Activated T-cell treated with anti-CD3 and anti-CD28 coated beads for 4 hours (primary cell): Measurements from ENCODE around the gene SNRPD2.
A peak's percentile ranks its signal among the peaks of the same experiment; 100 is the strongest.
"Not testable (repeated sequence)": the region's sequence is repeated elsewhere in the genome, so short reads cannot be mapped to it uniquely, and the experiment has no call there.

Experiments
- DNase-seq: peaks from one replicate; pipeline ENCODE4 v3.0.0-alpha.2; 2020

SNRPD2 gene

DNA sequence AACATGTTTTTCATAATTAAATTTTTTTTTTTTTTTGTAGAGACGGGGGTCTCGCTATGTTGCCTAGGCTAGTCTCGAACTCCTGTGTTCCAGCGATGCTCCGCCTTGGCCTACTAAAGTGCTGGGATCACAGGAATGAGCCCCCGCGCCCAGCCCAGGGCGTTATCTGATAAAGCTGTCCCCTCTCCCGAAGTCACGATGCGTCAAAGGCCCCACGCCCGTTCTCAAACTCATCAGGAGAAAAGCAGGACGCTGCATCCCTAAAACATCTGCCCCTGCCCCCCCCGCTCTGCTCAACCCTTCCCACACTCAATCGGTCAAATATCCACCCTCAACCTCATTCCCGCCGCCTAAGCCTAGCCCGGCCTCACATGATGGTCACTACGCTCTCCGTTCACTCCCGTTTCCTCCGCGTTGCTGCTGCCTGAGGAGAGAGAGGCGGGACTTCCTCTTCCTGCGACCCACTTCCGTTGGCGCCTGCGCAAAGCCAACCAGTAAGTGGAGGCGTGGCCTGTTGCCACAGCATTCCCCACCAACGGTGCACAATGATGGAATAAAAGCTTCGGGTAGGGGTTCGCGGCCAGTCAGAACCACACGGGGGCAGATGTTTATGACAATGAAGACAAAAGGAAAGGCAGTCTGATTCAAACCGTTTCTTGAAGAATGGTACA is at the start of gene SNRPD2:
Gene SNRPD2 (minus strand): TSS at position 438 of the 671 bp plus-strand sequence. CDS start 65 bp downstream, at position 373.
- peak; percentile 92 for DNase-seq

DNA sequence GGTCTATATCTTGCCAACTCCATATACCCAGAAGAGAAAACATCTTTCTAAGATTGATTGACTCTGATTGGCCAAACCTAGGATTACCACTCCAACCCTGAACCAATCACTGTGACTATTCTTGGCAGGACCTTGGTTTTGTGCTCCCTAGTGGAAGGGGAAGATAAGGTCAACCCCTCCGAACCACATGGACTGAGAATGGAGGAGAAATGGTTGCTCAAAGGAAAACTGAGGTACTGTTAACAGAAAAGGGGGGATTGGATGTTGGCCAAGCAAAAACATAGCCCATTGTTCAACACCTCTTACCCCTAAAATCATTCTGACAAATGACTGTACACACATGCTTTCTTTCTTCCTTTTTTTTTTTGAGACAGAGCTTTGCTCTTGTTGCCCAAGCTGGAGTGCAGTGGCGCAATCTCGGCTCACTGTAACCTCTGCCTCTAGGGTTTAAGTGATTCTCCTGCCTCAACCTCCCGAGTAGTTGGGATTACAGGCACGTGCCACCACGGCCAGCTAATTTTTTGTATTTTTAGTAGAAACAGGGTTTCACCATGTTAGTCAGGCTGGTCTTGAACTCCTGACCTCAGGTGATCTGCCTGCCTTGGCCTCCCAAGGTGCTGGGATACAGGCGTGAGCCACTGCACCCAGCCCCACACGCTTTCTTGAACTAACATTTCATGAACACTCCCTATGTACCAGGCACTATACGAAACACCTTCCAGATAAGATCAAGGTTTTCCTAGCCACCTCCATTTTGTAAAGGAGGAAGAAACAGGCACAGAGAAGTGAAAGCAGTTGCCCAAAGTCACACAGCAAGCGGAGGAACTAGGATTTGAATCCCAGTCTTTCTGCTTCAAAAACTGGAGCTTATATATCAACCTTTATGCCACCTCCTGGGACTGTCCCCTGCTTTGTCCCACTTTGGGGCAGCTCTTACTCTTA is 48.0 kb upstream of the SNRPD2 start:
- DNase-seq: no peak

DNA sequence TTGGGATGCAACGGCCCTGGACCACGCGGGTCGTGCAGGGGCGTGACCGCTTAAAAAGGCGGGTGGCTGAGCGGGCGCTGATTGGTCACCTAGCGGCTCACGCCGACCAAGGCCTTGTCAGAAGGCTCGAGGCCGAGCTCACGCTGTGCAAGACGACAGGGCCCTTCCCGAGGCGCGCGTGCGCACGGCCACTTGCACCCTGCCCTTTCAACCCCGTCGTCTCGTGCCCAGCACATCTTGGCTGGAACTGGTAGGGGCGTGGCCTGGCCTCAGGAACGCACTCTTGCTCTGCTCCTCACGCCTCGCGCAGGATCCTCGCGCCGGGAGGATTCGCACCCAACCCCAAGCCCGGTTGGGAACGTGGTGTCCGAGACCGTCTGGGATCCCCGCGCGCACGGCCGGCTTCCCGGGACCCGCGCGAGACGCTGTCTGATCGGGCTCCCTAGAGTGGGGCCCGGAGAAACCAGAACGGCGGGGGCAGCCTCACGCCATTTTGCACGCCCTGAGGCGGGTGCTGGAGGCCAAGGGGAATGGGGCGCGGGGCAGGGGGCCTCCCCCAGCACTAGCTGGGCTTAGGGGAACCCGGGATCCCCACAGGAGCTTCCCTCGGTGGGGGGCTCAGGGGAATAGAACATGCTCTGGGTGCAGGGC is 41.5 kb upstream of the SNRPD2 start, which contains the start of gene MEIOSIN:
Gene MEIOSIN (plus strand): TSS at position 280 of the 651 bp plus-strand sequence. CDS start 1,938 bp downstream, outside the sequence.
- no peak for DNase-seq

DNA sequence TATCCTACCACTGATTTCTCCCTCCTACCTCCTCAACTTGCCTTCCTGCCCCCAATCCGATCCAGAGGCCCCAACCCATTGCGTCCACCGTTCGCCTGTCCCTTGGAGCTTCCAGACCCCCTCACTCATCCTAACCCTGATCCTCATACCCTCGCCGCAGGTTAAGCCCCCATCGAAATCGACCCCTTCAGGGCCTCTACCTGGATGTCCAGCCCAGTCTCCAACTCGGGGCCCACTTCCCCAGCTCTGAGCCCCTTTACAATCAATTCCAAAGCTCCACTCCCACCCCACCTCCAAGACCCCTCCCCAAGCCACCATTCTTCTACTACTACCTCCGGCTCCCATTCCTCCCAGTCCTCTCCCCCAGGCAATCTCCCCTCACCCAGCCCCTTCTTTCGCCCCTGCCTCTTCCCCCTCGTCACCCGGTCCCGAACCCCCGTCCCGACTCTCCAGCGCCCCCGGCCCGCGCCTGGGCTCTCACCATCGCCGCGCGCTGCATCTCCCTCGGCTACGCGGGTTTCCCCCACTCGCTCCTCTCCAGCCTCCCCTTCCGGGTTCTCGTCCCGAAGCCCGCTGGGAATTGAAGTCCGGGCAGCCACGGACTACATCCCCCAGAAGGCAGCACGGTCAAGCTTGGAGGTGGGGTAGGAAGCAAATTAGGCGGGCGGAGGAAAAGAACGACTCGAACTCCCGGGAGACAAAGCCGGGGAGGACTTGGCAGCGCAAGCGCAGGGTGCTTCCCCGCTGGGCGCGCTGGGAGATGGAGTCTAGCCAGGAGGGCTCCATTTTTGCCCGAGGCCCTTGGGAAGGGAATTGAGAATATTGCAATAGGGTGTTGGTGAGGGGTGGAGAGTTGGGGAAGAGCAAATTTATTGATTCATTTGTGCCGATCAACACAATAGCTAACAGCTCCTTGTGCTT is 38.9 kb upstream of the SNRPD2 start, which contains the start of gene FBXO46:
Gene FBXO46 (minus strand): TSS at position 529 of the 921 bp plus-strand sequence. CDS start 17,401 bp downstream, outside the sequence.
- peak; percentile 93 for DNase-seq

GRCh38 chr19:45729800-45730290 is 38.1 kb upstream of the SNRPD2 start:
- DNase-seq: no peak

DNA sequence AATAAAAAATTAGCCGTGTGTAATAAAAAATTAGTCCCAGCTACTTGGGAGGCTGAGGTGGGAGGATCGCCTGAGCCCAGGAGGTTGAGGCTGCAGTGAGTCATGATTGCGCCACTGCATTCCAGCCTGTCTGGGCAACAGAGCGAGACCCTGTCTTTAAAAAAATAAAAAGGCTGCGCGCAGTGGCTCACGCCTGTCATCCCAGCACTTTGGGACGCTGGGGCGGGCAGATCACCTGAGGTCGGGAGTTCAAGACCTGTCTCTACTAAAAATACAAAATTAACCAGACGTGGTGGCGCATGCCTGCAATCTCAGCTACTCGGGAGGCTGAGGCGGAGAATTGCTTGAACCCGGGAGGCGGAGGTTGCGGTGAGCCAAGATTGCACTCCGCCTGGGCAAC is 36.9 kb upstream of the SNRPD2 start:
- DNase-seq: not testable (repeated sequence)

DNA sequence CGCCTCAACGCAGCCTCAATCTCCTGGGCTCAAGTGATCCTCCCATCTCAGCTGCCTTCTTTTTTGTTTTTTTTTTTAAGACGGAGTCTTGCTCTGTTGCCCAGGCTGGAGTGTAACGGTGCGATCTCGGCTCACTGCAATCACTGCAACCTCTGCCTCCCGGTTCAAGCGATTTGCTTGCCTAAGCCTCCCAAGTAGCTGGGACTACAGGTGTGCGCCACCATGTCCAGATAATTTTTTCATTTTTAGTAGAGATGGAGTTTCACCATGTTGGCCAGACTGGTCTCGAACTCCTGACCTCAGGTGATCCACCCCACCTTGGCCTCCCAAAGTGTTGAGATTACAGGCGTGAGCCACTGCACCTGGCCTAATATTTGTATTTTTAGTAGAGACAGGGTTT is 28.3 kb upstream of the SNRPD2 start:
- DNase-seq: not testable (repeated sequence)

DNA sequence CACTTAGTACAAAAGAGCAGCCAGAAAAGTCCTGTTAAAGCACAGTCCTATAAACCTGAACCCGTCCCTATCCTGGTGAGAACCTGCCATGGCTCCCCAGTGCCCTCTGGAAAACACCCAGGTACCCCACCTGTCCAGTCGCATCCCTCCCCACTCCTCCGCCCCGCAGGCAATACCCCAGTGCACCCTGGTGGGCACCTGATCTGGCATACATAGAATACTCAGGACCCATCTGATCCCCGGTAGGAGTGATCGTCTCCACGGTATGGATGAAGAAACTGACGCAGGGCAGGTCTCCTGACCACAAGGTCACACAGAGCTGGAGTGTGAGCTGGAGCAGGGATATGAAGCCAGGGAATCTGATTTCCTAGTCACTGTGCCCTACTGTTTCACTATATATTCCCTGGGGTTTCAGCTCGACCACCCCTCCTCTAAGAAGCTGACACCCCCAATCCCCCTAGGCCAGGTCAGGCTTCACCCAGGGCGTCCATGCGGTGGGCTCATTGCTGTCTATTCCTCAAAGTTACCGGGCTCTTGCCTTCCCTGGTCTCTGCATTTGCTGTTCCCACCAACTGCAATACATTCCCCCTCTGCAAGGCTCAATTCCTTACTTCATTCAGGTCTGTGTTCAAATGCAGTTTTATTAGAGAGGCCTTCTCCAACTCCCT is 26.4 kb upstream of the SNRPD2 start:
- no peak for DNase-seq

GRCh38 chr19:45717131-45717982 is 25.6 kb upstream of the SNRPD2 start:
- peak; percentile 95 for DNase-seq

GRCh38 chr19:45716359-45717130 is 24.8 kb upstream of the SNRPD2 start:
- peak; percentile 16 for DNase-seq

DNA sequence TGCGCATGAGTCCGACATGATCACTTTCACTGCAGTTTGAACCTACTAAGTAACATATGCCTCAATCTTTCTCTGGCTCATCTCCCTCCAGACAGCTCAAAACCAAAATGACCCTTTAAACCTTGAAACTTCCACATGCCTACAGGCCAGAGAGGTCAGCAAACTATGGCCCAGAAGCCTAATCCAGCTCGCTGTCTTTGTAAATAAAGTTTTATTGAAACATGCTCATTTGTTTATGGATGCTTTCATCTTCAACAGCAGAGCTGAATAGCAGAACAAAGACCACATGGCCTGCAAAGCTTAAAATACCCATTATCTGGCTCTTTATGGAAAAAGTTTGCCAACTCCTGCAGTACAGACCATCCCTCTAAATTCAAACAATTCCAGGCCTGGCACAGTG is 23.4 kb upstream of the SNRPD2 start:
- no peak for DNase-seq

- DNase-seq: no peak
Measured at GRCh38 chr19:45713141-45713540, 21.4 kb upstream of the SNRPD2 start.

DNA sequence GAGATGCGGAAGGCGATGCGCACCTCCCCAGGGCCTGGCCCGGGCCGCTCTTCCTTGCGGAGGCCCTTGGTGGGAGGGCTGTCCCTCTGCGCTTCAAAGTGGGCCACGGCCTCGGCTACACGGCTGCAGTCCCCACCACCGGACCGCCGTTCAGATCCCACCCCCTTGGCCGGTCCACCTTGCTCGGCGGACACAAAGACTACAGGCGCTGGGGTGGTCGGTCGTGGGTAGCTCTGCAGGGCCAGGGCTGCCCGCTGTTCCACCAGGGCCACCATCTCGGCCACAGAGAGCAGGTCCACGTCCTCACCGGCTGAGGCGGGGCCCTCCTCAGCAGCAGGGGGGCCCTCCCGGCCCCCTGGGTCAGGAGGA is 20.9 kb upstream of the SNRPD2 start:
- no peak for DNase-seq

DNA sequence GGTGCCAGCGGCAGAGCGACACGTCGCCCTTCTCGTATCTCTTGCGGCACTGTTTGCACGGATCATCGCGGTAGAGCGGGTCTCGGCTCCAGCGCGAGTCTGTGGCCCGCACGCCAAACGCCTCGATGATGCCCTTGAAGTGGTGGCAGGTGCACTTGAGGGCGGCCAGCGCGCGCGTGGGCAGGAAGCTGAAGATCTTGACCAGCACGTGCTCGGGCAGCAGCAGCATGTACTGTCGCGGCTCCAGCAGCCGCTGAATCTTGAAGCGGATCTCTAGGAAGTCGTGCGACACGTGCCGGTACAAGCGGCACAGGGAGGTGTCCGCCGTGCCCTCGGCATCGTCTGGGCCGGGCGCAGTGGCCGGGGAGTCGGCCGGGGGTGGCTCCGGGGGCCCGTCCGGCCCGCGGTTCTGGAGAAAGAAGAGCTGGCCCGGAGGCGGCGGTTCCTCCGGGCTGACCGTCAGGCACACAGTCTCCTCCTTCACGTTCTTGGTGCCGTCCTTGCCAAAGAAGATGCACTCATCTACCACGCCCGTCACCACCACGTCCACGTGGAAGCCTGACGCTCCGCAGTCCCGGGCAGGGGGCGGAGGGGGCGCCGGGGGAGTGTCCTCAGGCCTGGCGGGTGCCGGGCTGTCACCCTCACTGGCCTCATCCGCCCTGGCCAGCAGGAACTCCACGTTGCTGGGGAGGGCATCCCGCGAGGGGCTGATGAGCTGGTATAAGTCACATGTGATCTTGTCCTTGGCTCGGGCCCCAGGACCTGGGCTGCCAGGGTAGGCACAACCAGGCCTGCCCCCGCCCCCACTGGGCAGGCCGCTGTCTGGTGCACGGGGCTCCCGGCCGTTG is 20.3 kb upstream of the SNRPD2 start:
- no peak for DNase-seq

DNA sequence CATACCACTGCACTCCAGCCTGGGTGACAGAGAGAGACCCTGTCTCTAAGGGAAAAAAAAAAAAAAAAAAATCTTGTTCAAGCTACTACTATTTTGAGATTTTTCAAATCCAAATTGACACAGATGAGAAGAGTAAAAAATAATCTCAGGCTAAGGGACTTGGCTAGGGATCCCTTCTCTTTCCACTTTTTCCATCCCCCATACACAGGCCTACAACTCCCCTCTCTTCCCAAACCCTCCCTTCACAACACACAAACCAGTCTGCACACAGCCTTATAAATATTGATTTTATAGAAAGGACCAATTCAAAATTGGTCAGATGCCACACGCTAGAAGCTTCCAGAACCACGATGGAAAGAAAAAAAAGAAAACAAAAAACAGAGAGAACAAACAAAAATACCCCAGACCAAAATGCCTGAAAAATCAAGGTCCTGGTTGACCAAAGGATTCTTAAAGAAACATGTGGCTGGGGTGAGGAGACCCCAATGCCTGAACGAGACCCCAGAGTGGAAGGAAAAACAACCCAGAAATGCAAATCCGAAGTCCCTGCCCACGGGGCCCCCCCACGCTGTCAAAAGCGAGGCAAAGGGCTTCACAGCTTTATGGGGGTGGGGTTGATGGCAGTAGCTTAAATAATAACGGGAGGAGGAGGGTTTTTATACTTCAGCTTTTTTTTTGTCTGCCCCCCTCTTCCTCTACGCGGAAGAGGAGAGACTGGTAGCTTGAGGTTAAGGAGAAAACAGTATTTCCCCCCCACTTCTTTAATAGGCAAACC is 18.8 kb upstream of the SNRPD2 start:
- no peak for DNase-seq

DNA sequence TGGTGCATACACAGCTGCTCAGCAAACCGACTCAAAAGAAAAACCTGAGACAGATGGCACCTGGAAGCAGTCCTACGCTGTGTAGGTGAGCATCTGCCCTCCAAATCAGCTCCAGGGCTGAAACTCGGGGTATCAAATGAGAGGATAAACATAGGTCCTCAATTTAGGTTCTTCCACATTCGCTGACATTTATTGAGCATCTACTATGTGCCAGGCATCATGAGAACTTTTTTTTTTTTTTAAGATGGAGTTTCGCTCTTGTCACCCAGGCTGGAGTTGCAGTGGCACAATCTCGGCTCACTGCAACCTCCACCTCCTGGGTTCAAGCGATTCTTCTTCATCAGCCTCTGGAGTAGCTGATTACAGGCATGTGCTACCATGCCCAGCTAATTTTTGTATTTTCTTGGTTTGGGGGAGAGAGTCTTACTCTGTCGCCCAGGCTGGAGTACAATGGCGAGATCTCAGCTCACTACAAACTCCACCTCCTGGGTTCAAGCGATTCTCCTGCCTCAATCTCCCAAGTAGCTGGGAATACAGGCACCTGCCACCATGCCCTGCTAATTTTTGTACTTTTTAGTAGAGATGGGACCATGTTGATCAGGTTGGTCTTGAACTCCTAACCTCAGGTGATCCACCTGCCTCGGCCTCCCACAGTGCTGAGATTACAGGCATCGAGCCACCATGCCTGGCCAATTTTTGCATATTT is 14.1 kb upstream of the SNRPD2 start:
- no peak for DNase-seq

DNA sequence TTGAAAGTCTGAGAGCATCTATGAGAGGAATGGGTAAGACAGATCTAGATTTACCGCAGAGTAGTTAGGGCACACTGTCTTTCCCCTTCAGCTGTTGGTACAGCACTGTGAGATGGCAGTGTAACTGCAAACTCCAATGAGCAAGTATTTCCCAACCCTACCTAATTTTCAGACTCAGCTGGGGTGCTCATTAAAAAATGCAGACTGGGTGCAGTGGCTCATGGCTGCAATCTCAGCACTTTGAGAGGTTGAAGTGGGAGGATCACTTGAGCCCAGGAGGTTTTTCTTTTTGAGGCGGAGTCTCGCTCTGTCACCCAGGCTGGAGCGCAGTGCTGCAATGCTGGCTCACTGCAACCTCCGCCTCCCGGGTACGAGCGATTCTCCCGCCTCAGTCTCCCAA is 13.4 kb upstream of the SNRPD2 start:
- DNase-seq: no peak
